ENCODE measurements around the gene LMAN2. TPM values are rescaled to one million over a fixed set of nuclear protein-coding genes. Genes with fewer than 3 reads are reported as not detected.
A peak's percentile ranks its signal among the peaks of the same experiment; 100 is the strongest.

Gene LMAN2
- total and polyA plus RNA-seq, 8 donors: 71.1 to 128 (median 92.6) TPM

- intact Hi-C loops (cut with DNase I): no loop called here
- FAIRE-seq (no peak), ATAC-seq (peak in 2 of 4 donors; percentile 16 to 36), DNase-seq (peak in 2 of 6 donors; percentile 10 to 26)
- TF ChIP-seq, protein P1, sequence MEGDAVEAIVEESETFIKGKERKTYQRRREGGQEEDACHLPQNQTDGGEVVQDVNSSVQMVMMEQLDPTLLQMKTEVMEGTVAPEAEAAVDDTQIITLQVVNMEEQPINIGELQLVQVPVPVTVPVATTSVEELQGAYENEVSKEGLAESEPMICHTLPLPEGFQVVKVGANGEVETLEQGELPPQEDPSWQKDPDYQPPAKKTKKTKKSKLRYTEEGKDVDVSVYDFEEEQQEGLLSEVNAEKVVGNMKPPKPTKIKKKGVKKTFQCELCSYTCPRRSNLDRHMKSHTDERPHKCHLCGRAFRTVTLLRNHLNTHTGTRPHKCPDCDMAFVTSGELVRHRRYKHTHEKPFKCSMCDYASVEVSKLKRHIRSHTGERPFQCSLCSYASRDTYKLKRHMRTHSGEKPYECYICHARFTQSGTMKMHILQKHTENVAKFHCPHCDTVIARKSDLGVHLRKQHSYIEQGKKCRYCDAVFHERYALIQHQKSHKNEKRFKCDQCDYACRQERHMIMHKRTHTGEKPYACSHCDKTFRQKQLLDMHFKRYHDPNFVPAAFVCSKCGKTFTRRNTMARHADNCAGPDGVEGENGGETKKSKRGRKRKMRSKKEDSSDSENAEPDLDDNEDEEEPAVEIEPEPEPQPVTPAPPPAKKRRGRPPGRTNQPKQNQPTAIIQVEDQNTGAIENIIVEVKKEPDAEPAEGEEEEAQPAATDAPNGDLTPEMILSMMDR (IDR thresholded peaks at IDR 0.05): no peak
- H3K9me3 ChIP-seq: no peaks in the 10 kb centered on the region
- H3K36me3 ChIP-seq: no peaks in the 10 kb centered on the region
- H3K4me3 ChIP-seq: no peak overlapping the region
- no peak overlapping the region for H3K27ac ChIP-seq
- H3K27me3 ChIP-seq: no peaks in the 10 kb centered on the region
- WGBS, 2 donors: 93 to 95% methylated on average over 7 of the region's 7 CpGs
- peaks cover 7 to 10% (median 8%) of the 10 kb centered on the region in 3 donors for H3K4me1 ChIP-seq
These were observed 30.6 kb downstream of the LMAN2 start for GRCh38 chr5:177320879-177321278.

- no peak overlapping the region for H3K27ac ChIP-seq
- peak in 1 of 6 donors; percentile 35 for DNase-seq
- WGBS, 2 donors: 93 to 95% methylated on average over 14 of the region's 14 CpGs
- H3K9me3 ChIP-seq: no peaks in the 10 kb centered on the region
- FAIRE-seq: no peak
- ATAC-seq: no peak
- intact Hi-C loops (cut with DNase I): loop anchor here in 1 of 3 donors (10.0 kb wide), 2 partner anchors 65 to 135 kb away; partner anchors contain the start of gene SLC34A1
- H3K4me3 ChIP-seq: no peak overlapping the region
- no peaks in the 10 kb centered on the region for H3K27me3 ChIP-seq
- peaks cover 0 to 4% (median 4%) of the 10 kb centered on the region in 3 donors for H3K4me1 ChIP-seq
- TF ChIP-seq, protein P1 (IDR thresholded peaks at IDR 0.05): no peak
- no peaks in the 10 kb centered on the region for H3K36me3 ChIP-seq
These were observed 31.4 kb downstream of the LMAN2 start for GRCh38 chr5:177319913-177320588.

GRCh38 chr5:177317959-177318377, 33.5 kb downstream of the LMAN2 start:
- intact Hi-C loops (cut with DNase I): loop anchor here in 1 of 3 donors (10.0 kb wide), 2 partner anchors 67 to 137 kb away; partner anchors contain the start of gene SLC34A1
- H3K36me3 ChIP-seq: no peaks in the 10 kb centered on the region
- FAIRE-seq: no peak
- H3K4me3 ChIP-seq: no peak overlapping the region
- H3K27me3 ChIP-seq: no peaks in the 10 kb centered on the region
- WGBS, 2 donors: 7 to 11% methylated on average over 7 of the region's 7 CpGs
- H3K9me3 ChIP-seq: no peaks in the 10 kb centered on the region
- peaks cover 0 to 4% (median 4%) of the 10 kb centered on the region in 3 donors for H3K4me1 ChIP-seq
- H3K27ac ChIP-seq: no peak overlapping the region
- peak in 5 of 6 donors; percentile 82 to 87 (median 85) for DNase-seq
- ATAC-seq: peak; percentile 85 to 93 (median 90)
- TF ChIP-seq, protein P1 (IDR thresholded peaks at IDR 0.05): peak; percentile 69 to 86 (median 78)

GRCh38 chr5:177316005-177316404, 35.5 kb downstream of the LMAN2 start:
- Histone ChIP-seq H3K27ac (no peak overlapping the region), H3K4me3 (no peak overlapping the region), H3K9me3 (no peaks in the 10 kb centered on the region), H3K27me3 (no peaks in the 10 kb centered on the region), H3K4me1 (peaks cover 0 to 16% (median 14%) of the 10 kb centered on the region in 3 donors), H3K36me3 (no peaks in the 10 kb centered on the region)
- FAIRE-seq (no peak), ATAC-seq (no peak), DNase-seq (no peak)
- TF ChIP-seq, protein P1 (IDR thresholded peaks at IDR 0.05): no peak
- WGBS, 2 donors: 94 to 98% methylated on average over 3 of the region's 3 CpGs
- intact Hi-C loops (cut with DNase I): loop anchor here in 1 of 3 donors (10.0 kb wide), 2 partner anchors 69 to 139 kb away; partner anchors contain the start of gene SLC34A1

- intact Hi-C loops (cut with DNase I): loop anchor here in 1 of 3 donors (10.0 kb wide), 2 partner anchors 69 to 139 kb away; partner anchors contain the start of gene SLC34A1
- Histone ChIP-seq H3K27ac (no peak overlapping the region), H3K9me3 (no peaks in the 10 kb centered on the region), H3K4me3 (no peak overlapping the region), H3K36me3 (no peaks in the 10 kb centered on the region), H3K4me1 (peaks cover 0 to 16% (median 15%) of the 10 kb centered on the region in 3 donors), H3K27me3 (no peaks in the 10 kb centered on the region)
- no peak for FAIRE-seq
- 87 to 92% methylated on average over 7 of the region's 7 CpGs for WGBS, 2 donors
- TF ChIP-seq, protein P1 (IDR thresholded peaks at IDR 0.05): no peak
- peak in 2 of 6 donors; percentile 32 to 64 for DNase-seq
- ATAC-seq: no peak
These were observed 36.1 kb downstream of the LMAN2 start for GRCh38 chr5:177315411-177315810.

Data from pancreas (tissue), 10 donors.